ENCODE data around the gene ZNF782. TPM values are rescaled to one million over a fixed set of nuclear protein-coding genes. Genes with fewer than 3 reads are reported as not detected.
"Not testable (repeated sequence)": the region's sequence is repeated elsewhere in the genome, so short reads cannot be mapped to it uniquely, and the experiment has no call there.

ZNF782 gene
- total RNA-seq, 1 donor from 2014 or later, result 48.5 TPM

- DNase-seq (ENCODE audit: low spot score in 2 of 2) (peak in 1 of 2 donors; percentile 49), FAIRE-seq (no peak)
Measured at GRCh38 chr9:96856363-96857286, 2.3 kb upstream of the ZNF782 start.

GRCh38 chr9:96854651-96855273 is 448 bp upstream of the ZNF782 start:
- FAIRE-seq (no peak), DNase-seq (ENCODE audit: low spot score in 2 of 2) (no peak)

GRCh38 chr9:96852676-96853075 is 1.6 kb downstream of the ZNF782 start:
- FAIRE-seq (no peak), DNase-seq (ENCODE audit: low spot score in 2 of 2) (no peak)

DNA sequence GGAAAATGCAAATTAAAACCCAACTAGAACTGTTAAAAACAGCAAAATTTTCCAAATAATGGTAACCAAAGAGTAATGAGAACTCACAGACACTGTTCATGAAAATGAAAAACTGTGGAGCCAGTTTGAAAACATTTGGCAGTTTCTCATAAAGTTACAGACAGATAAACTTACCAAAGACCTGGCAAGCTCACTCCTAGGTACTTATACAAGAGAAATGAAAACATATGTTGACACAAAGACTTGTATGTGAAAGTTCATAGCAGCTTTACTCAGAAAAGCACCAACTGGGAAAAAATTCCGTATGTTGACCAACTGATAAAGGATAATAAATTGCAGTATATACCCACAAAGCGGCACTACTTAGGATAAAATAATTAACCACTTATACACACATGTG is 10.3 kb downstream of the ZNF782 start:
- DNase-seq (ENCODE audit: low spot score in 2 of 2) (no peak), FAIRE-seq (no peak)

DNA sequence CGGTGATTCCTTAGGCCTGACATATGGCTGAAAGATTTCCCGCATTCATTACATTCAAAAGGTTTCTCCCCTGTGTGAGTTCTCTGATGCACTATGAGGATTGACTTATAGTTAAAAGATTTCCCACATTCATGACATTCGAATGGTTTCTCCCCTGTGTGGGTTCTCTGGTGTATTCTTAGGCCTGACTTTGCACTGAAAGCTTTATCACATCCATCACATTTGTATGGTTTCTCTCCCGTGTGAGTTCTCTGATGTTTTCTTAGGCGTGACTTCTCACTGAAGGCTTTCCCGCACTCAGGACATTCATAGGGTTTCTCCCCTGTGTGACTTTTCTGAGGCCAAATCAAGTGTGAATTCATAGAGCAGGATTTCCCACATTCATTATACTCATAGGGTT is 35.8 kb downstream of the ZNF782 start:
- no peak for DNase-seq (ENCODE audit: low spot score in 2 of 2)
- FAIRE-seq, result no peak

- FAIRE-seq, result no peak
- no peak for DNase-seq (ENCODE audit: low spot score in 2 of 2)
Measured at GRCh38 chr9:96817973-96818372, 36.3 kb downstream of the ZNF782 start.

DNA sequence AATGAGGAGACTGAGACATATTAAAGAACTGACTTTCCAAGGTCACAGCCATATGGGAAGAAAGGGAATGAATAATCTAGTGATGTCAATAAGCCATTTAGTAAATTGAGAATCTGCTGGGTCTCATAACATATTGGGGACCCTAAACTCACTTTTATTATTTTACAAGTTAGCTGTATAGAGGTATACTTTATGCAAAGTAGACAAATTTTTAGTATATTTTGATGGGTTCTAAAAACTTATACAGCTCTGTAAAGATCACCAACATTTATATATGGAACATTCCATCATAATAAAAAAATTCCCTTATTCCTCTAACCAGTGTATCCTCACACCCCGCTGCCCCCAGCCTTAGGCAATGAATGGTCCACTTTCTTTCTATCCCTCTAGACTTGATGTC is 40.7 kb downstream of the ZNF782 start:
- FAIRE-seq (no peak), DNase-seq (ENCODE audit: low spot score in 2 of 2) (no peak)

DNA sequence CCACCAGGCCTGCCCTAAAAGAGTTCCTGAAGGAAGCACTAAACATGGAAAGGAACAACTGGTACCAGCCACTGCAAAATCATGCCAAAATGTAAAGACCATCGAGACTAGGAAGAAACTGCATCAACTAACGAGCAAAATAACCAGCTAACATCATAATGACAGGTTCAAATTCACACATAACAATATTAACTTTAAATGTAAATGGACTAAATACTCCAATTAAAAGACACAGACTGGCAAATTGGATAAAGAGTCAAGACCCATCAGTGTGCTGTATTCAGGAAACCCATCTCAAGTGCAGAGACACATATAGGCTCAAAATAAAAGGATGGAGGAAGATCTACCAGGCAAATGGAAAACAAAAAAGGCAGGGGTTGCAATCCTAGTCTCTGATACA is 55.4 kb downstream of the ZNF782 start:
- not testable (repeated sequence) for FAIRE-seq; DNase-seq (ENCODE audit: low spot score in 2 of 2)

- DNase-seq (ENCODE audit: low spot score in 2 of 2) (no peak), FAIRE-seq (no peak)
Measured at GRCh38 chr9:96784021-96784420, 70.3 kb downstream of the ZNF782 start.

GRCh38 chr9:96782235-96782634 is 72.1 kb downstream of the ZNF782 start:
- DNase-seq (ENCODE audit: low spot score in 2 of 2), result no peak
- FAIRE-seq, result no peak

GRCh38 chr9:96781552-96781951 is 72.8 kb downstream of the ZNF782 start:
- DNase-seq (ENCODE audit: low spot score in 2 of 2) (no peak), FAIRE-seq (no peak)

DNA sequence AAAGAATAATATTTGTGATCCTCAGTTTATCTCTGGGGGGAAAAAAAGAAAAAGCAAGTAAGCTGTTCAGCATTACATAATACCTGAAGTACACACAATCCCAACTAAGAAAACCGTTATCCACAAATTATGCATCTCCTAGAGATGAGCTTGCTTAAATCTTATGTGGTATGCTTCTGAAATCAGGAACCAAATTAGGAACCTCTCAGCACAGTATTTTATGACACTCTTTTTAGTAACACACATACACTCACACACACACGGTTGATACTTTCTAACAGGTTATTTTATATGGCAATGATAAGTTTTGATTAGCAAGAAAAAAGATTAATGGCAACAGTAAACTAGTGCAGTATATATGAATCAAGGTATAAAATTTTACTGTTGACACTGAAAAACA is 75.2 kb downstream of the ZNF782 start:
- DNase-seq (ENCODE audit: low spot score in 2 of 2), result no peak
- FAIRE-seq, result no peak

DNA sequence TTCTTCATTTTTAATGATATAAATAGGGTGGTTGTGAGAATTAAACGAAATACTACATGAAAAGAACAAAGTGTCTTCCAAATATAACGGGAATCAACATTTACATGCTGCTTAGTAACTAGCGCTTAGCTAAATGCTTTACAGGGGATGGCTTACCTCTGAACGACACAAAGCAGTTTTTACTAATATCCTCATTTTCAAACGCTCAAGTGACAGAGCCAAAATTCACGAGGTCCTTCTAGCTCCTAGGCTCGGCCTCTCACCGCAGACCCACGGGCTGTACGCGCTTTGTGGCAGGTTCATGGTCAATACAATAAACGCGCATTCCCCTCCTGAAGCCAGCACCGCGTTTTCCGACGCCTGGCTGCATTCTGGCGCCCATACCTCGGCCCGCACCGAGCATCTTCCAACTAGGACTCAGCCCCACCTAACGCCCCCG is 76.9 kb downstream of the ZNF782 start:
- FAIRE-seq (no peak), DNase-seq (ENCODE audit: low spot score in 2 of 2) (no peak)

DNA sequence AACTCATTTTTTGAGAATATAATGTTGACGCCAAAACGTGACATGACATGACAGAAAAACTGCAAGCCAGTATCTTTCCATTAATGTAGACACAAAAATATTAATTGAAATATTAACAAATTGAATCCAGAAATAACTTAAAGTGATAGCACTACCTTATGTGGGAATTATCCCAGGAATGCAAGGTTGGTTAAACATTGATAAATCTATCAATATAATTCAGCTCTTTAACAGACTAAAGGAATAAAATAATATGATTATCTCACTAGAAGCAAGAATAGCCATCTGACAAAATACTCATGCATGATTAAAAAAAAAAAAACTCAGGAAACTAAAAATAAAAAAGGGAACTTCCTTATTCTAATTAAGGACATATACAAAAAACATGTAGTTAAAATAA is 83.2 kb downstream of the ZNF782 start:
- DNase-seq (ENCODE audit: low spot score in 2 of 2), result no peak
- FAIRE-seq, result no peak

- FAIRE-seq, result no peak
Measured at GRCh38 chr9:96769989-96770388, 84.3 kb downstream of the ZNF782 start.

More at GRCh38 chr9:96769989-96770388, 84.3 kb downstream of the ZNF782 start:
- no peak for DNase-seq (ENCODE audit: low spot score in 2 of 2)

Other genes with a start within 250 kb of the ZNF782 start
- 38.3 TPM for gene CDC14B, start 234.7 kb downstream of the ZNF782 start, total RNA-seq
- 6.9 TPM for gene PRXL2C, start 199.2 kb downstream of the ZNF782 start, total RNA-seq
- gene ZNF510, start 76.4 kb downstream of the ZNF782 start, total RNA-seq, result 55.0 TPM
- gene NUTM2G, start 74.3 kb upstream of the ZNF782 start, total RNA-seq, result not detected
- gene CTSV, start 184.6 kb upstream of the ZNF782 start, total RNA-seq, result 0.41 TPM

Measured in frontal cortex (tissue), 4 donors.